NCI-H226 (cell line): ENCODE data around the gene CELF1.

Source experiments
- DNase-seq: peaks from one replicate; pipeline ENCODE4 v3.0.0-alpha.2; 2015

Gene CELF1

DNA sequence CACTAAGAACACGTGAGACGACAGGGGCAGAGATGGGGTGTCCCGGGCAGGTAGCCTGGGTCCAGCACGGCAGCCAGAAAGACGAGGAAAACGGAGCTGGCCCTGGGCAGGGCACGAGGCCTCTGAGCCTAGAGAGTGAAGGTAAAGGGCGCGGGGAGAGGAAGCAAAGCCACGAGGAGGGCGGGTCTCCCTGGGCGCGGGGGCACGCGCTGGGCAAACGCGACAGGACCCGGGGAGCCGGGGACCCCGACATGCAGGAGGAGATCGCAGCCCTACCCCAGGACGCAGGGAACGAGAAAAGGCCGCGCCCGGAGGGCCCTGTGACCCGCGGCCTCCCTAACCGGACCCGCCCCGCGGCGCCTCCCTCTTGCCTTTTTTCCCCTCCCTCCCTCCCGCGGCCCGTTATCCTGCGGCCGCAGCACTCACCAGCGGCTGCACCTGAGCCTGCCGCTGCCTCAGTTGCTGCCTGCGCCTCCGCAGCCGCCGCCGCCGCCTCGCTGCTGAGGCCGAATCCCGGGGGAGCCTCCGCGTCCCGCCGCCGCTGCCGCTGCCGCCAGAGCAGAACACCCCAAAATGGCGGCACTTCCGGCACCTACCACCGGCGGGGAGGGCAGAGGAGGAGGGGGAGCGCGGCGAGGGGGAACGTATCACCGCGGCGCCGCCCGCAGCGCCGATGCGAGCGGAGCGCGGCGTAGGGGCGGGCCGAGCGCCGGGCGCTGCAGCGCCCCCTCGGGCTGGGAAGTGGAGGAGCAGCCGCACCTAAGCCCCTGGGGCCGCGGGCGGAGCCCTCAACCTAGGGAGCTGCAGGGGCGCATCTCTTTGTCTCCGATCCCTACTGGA, at the start of gene CELF1:
CELF1 (minus strand) TSS at position 567 of the 840 bp plus-strand sequence. CDS start 53,609 bp downstream, outside the sequence.
- DNase-seq = peak; percentile 84

DNA sequence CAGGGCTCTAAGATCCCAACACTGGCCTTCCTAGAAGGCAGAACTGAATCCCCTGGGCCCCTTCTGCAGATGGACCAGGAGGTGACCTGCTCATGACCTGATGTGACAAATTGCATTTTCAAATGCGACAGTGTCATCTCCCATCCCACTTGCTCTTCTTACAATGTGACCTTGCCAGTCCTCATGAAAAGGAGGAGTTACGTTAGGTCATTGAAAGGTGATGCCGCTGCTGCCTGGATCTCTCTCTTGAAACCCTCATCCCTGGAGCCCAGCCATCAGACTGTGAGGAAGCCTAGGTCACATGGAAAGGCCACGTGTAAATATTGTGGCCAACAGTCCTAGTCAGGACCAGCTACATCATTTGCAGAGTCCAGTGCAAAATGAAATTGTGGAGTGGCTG, 47.0 kb upstream of the CELF1 start:
- no peak for DNase-seq

DNA sequence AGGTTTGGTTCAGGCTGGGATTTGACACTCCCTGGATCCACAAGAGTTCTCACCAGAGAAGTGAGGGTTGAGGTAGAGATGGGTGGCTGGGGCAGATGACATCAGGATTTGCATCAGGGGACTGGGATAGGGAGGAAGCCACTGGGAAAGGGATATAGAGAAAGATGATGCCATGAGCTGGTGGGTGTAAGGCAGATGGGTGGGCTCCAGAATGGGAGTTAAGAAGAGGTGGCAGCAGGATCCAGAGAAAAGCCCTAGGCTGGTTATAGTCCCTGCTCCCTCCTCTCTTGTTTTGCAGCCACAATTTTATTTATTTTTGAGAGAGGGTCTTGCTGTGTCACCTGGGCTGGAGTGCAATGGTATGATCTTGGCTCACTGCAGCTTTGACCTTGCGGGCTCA, 43.0 kb upstream of the CELF1 start:
- no peak for DNase-seq

DNA sequence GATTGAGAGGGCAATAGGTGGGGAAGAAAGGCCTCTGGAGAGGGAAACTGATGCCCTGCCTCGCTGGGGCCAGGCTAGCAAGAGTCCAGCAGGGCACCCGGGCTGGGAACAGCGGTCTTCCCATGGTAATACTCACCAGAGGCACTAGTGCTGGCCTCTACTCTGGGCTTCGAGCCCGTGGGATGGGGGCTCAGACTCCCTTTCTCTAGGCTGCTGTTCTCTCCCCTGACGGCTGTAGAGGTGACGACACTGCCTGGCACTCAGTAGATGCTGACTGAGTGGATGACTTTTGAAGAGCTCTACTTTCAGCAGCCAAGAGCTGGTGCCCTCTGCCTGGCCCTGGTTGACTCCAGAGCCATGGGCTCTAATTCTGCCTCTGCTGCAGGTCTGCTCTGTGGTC, 42.1 kb upstream of the CELF1 start:
- DNase-seq = no peak

DNA sequence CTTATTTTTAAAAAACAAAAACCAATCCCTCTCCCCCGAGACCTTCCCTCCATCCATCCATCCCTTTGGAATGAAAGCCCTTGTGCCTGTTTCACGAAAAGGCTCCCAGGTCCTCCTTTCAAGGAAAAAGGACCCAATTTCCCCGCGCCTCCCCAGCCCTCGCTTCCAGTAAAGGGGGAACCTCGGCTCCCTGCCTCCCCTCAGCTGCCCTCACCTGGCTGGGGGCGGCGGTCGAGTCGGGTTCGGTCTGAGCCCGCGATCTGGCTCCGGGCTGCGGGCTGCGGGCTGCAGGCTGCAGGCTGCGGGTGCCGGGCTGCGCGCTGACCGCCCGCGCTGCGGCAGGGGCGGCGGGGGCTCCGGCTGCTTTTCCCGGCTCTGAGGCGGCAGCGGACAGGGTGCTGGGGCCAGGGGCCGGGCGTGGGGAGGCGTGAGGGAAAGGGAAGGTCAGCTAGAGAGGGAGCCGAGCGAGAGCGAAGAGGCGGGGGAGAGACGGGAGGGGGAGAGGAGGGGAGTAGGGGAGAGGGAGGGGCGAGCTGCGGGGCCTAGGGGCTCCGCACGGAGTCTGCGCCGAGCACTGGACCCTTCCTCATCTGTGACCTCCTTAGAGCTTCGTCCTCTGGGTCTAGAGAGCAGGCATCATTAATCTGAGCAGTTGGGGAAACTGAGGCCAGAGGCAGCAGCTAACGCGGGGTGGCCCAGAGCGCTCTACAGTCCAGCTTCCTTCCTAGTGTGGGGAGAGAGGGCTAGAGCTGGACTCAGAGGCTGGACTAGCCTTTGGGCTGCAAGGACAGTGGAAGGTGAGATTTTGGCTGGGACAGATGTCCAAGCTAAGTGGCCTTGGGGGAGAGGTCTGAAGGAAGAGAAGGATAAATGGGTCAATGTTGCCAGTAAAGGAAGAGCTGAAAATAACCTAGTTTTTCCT, 41.3 kb upstream of the CELF1 start, which contains the start of gene C1QTNF4:
C1QTNF4 (minus strand) TSS at position 478 of the 922 bp plus-strand sequence. CDS start 3,601 bp downstream, outside the sequence.
- no peak for DNase-seq

DNA sequence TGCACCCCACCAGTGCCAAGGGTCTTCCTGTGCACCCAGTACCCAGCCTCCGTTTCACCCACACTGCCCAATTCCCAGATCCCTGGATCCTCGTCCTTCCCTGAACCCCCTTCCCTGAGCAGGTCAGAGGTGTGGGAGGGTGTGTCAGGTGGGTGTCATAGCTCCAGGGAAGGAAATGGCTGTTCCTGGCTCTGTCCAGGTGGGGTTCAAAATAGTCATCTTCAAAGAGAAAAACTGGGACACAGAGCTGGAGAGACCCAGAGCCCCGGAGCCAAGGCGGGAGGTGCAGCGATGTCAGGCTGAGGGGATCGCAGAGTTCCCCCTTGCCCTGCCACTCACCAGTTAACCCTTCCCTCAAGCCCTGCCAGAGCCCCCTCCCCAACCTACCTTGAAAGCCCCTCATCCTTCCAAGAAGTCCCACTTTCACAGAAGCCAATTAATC, 40.6 kb upstream of the CELF1 start:
- DNase-seq = no peak

DNA sequence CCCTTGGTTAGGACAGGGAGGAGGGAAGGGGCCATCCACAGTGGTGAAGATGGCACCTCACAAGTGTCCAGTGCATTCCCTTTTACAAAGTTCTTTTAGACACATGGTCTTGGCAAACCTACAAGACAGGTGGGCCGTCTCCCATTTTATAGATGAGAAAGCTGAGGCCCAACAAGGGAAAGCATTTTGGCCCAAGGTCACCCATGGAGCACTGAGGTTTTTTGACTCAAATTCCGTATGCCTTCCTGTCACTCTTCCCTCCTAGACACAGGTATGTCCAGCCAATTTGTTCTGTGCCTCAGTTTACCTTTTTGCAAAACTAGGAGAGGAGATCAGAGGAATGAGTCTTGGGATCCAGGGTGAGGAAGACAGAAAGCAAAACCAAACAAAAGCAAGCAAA, 40.0 kb upstream of the CELF1 start:
- DNase-seq = no peak

DNA sequence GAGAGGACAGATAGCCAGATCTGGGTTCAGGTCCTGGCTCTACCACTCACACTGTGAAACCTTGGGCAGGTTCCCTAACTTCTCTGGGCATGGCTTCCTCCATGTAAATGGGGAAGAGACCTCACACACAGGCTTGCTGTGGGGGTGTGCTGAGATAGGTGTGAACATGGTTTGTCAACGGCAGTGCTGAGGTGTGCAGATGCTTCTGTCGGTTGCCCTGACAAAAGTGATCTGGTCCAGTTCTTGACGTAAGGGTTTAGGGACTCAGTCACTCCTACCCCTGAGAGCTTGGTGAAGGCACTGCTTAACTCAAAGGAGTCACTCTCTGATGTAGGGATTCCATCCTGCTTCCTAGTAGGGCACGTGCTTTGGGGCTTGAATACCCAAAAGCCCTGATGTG, 39.3 kb upstream of the CELF1 start:
- no peak for DNase-seq

DNA sequence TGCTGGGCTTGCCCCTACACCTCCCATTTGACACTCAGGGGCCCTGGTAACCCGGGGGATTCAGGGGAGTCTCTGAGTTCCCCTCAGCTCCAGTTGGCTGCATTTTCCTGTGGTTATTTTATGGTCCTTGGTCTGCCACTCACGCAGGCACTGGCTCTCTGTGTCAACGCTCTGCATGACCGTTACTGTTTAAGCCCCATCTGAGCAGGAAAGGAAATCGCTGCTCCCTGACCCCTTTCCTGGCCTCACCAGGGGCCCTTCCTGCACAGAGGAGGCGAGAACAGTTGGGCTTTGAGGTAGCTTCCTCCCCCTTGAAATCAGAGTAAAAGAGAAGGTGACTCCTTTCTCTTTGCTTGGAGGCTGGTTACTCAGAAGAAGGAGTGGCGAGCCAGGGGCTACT, 38.8 kb upstream of the CELF1 start:
- DNase-seq = no peak

DNA sequence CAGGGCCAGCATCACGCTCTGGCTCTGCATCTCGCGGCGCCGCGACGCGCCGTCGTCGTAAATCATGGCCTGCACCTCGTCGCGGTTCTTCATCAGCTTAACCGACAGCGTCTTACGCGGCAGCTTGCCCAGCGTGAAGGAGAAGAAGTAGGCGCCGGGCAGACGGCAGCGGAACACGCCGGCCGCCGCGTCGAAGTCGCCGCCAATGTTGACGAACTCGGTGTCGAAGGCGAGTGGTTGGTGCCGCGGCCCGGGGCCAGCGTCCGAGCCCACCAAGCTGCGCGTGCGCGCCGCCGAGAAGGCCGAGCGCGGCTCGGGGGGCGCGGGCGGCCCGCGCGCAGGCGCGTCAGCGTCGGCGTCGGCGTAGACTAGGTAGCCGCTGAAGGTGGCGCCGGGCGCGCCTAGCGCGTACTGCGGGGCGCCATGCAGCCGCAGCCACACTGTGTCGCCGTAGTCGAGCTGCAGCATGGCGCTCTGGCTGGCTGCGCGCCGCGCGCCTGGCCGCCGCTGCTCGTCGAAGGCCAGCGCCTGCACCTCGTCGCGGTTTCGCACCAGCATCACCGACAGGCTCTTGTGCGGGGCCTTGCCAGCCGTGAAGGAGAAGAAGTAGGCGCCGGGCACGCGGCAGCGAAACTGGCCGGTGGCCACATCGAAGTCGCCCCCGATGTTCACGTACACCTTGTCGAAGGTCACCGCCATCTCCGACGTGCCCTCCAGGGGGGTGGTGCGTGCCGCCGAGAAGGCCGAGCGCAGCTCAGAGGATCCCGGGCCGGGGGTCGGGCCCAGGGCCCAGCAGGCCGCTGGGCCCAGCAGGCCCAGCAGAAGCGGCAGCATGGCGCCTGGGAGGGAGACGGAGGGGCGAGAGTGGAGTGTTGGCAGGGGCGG, 37.3 kb upstream of the CELF1 start:
- no peak for DNase-seq

DNA sequence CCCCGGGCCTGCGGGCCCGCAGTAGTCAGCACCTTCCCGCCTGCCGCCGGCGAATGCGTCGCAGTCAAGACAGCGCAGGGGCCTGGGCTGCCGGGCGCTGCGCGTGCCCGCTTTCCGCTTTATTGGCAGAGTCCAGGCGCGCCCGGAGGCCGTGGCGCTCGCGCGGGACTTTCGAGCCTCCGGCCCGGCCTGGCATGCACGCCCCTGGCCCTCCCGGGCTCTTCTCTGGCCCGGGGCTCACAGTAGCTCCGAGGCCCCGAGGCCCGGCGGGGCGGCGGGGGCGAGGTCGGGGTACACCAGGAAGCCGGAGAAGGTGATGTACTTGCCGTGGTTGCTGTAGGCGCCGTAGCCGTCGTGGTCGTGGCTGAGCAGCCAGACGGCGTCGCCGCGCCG, 36.6 kb upstream of the CELF1 start:
- DNase-seq = no peak

DNA sequence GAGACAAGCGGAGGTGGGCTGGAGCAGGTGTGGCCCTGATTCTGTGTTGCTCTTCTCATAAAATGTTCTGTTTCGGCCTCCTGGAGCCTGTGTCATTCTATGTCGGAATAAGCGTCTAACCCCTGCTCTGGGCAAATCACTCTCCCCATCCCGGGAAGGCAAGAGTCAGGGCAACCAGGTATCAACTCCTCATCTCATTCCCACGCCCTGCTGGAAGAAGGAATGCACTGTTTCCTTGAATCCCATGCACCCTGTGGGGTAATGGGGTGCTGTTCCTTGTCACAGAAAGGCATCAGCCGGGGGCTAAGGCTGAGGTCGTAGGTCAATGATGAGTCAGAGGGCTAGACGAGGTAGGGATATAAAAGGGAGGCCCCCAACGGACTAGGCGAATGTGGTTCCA, 36.2 kb upstream of the CELF1 start:
- no peak for DNase-seq

DNA sequence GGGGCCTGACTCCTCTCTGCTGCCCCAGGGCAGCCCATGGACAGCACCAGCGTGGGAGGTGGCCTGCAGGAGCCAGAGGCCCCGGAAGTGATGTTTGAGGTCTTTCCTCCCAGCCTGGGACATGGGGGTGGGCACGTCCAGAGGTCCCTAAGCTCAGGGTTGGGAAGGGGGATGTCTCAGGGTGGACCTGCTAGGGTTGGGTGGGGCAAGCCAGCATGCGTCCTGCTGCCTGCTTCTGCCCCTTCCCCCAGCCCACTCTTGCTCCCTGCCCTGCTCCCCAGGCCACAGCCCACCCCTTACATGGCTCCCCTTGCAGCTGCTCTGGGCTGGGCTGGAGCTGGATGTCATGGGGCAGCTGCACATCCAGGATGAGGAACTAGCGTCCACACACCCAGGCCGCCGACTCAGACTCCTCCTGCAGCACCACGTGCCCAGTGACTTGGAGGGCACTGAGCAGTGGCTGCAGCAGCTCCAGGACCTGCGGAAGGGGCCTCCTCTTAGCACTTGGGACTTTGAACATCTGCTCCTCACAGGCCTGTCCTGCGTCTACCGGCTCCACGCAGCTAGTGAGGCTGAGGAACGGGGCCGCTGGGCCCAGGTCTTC, 34.9 kb upstream of the CELF1 start:
- DNase-seq = no peak

DNA sequence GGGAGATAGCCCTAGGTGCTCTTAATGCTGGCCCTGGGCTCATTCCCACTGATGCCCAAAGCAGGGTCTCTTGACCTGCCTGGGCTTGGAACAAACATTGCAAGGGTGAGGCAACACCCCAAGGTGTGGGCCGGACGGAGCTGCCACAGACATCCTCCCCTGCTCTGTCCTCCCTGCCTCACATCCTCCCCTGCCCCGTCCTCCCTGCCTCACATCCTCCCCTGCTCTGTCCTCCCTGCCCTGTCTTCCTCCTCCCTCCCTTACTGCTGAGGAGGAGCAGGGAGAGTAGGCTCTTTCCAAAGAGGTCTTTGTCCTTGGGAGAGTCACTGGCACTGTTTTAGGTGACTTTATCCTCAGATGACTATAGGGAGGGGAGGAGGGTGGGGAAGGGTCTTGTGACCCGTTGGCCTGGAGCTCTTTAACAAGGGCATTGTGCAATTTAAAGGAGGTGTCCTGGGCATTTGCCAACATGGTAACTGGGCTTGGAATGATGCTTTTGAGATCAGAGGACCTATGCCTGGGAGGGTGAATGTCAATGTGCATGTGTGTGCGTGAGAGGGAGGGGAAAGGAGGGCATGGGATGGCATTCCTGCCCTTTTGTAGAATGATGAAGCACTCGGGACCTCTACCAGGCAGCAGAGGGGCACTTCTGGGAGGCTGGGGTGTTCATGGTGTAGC, 34.2 kb upstream of the CELF1 start:
- DNase-seq = no peak

DNA sequence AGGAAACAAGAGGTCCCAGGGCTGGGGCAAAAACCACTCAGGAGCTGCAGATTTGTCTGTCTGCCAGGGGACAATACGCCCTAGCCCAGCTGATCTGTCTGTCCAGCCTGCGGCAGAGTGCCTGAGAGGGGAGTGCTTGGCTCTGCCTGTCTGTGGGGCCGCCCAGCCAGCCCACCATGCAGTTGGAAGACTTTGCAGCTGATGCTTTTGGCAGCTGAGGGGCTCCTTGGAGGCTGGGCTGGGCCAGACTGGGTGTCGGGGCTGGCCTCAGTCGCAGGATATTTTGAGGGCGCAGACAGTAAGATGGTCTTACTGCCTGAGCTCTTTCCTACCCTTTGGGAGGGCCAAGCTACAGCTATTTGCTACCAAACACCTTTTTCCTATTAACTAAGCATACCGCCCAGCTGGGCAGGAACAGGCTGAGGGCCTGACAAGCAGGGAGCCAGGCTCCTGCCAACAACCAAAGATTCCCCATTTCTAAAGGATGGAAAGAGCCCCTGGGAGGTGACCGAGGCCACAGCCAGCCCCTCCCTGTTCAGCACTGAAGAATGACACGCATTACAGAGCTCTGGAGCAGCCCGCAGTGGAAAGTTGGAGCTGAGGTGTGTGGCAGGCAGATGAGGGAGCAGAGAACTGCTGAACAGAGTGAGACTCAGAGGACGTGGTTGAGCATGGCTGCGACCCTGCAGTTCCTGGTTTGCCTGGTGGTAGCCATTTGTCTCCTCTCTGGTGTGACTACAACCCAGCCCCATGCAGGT, 33.3 kb upstream of the CELF1 start, which contains the start of gene FAM180B:
FAM180B (plus strand) TSS at position 581 of the 758 bp plus-strand sequence; CDS start at position 672, 91 bp downstream.
- DNase-seq = no peak

DNA sequence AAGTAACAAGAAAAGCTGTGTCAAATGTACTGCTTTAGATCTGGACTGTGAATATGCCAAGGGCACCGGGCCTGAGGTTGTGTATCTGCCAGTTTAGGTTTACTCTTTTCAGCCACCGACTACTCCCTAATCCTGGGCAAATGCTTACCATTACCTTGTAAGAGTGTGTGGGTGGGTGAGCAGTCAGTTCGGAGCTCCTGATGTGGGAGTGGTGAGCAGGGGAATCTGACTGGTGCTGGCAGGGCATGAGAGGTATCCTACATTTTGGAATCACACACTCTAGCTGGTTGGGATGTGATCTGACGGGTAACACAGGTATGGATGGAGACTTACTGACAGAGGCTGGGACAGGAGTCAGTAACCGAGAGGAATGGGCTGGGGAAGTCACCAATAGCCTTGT, 30.9 kb upstream of the CELF1 start:
- no peak for DNase-seq

DNA sequence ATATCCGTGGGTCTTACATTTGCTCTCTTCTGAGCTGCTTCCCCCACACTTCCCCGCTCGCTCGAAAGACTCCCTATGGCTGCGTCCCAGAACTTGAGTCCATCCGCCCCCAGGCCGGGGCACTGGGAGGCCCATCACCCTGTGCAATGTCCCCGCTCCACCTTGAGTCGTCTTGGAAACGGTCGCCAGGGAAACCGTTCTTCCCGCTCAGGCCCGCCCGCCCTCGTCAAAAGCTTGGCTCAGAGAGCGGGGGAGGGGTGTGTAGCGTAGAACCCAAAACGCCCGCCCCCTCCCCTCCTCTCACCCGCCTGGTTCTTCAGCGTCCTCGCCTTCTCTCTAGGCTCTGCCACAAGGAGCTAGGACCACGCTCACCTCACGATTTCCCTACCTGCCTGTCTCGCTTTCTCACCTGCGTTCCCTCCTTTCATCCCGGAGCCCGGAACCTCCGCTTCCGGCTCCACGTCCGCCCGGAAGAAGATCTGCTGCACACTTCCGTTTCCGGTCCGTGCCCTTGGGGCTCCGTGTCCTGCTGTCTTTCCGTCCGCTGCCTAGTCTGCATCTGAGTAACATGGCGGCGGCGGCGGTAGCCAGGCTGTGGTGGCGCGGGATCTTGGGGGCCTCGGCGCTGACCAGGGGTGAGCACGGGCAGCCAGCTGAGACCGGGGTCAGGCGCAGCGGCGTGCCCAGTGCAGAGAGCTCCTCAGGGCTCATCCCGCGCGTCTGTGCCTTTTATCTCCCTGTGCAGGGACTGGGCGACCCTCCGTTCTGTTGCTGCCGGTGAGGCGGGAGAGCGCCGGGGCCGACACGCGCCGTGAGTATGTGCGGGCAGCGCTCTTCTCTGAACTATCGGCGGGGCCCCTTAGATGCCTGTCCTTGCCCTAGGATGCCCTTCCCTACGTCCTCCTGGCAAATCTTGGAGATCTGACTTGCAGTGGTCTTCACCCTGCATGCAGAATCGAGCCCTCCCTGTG, 25.9 kb upstream of the CELF1 start, which contains the start of the genes KBTBD4 and NDUFS3:
KBTBD4 (minus strand) TSS at position 447 of the 971 bp plus-strand sequence; CDS start at position 428, 19 bp downstream.
NDUFS3 (plus strand) TSS at position 551 of the 971 bp plus-strand sequence; CDS start at position 569, 18 bp downstream.
- peak; percentile 74 for DNase-seq

DNA sequence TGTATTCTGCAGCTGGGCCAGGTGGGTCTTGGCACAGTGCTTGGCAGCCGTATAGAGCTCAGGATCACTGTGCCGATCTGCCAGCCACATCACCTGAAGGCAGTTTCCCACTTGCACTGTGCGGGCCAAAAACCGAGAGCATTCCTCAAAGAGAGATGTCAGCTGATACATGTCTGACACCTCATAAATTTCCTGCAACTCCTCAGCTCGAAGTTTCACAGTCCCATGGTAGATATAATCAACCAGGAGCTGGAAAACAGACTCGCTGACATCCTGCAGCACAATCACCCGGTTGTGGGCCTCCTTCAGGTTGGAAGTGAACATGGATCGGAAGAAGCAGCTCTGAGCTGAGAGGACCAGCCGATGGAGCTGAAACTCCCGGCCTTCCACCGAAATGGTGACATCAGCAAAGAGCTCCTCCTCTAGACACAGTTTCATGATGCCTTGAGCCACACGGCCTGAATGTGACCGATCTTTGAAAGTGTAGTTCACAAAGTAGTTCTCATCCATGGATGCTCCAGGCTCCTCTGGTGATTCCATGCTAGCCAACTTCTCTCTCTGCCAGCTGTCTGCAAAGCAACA, 24.6 kb upstream of the CELF1 start:
- no peak for DNase-seq

DNA sequence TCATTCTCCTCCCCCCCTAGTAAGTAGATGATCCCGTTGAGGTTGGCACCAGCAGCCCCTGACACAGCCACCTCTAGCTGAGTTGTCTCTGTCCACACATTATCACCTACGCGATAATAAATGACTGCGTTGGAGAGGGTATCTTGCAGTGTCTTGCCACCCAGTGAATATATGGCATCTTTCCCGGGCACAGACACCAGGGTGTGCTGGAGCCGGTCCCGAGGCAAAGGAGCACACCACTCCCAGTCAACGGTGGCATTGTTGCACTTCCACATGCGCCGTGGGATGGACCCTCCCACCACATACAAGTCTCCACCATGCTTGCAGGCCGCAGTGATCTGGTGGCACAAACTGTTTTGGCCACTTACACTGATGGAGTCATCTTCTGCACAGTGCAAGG, 20.4 kb upstream of the CELF1 start:
- no peak for DNase-seq
